Epidermal melanocyte (primary cell): ENCODE data around the gene STUM.
"Not testable (repeated sequence)": the region's sequence is repeated elsewhere in the genome, so short reads cannot be mapped to it uniquely, and the experiment has no call there.

Source experiments
- DNase-seq: peaks from one replicate; pipeline ENCODE4 v3.0.0; 2011; ENCODE audit warnings: low spot score; ENCODE audit not compliant: insufficient read length

The STUM gene

DNA sequence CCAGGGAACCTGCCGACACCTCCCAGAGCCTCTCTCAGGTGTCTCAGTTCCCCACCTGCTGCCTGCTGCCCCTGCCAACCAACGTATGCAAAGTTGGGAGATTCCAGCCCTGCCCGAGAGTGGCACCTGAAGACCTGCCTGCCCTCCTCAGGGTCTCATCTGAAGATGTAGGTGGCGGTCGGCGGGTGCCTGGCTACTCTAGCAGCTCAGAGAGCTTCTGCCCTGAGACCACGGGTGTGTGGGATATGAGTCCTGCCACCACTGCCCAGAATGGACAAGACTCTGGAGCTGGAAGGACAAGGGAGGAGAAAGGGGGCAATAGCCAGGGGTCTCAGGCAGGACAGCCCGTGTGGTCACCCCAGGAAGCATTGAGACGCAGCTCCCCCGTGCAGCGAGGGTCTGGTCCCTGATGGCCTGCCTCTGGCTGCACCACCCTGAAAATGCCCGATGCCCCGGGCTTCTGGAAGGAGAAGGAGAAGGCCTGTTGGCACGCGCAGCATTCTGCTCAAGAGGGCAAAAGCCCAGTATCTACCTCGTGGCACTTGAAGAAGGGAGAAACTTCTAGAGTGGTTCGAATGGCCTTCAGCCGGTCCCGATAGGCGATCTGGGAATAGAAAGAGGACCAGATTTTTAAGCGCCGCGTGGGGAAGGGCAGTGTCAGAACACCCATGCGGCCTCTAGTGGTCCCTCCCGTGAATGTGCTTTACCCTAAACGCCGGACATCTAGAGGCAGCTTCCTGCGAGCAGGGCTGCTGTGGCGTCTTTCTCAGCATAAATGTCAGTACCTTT, 88.8 kb downstream of the STUM start:
- no peak for DNase-seq

- DNase-seq = no peak
These were observed 89.5 kb downstream of the STUM start for GRCh38 chr1:226638001-226638601.

DNA sequence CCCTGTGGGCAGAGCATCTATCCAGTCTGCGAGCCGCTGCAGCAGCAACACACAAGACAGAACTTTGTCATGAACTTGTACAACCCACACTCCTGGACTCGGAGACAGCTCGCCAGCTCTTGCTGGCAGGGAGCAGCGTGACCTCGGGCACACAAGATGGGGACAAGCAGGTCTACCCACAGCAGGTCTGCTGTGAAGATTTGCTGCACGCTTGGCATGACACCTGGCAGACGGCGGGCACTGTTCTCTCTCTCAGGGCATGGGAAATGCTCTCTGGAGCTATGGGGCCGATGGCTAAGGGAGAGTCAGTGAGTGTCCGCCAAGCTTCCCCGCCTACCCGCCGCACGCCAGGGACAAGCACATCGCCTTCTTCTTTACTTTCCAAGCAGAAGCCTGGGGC, 90.0 kb downstream of the STUM start:
- DNase-seq = no peak

DNA sequence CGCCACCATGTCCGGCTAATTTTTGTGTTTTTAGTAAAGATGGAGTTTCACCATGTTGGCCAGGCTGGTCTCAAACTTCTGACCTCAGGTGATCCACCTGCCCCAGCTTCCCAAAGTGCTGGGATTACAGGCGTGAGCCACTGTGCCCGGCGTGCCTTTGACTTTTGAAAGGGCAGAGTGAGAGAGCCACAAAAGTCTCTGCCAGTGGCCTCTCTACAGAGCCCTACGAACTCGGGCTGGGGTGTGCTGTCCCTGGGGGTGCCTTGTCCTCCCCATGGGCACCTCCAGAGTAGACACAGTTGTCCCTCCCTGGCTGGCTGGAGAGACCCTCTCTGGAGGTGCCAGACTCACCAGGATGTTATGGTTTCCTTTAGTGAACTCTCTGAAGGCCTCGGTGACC, 90.6 kb downstream of the STUM start:
- DNase-seq = not testable (repeated sequence)

GRCh38 chr1:226639631-226640061, 91.1 kb downstream of the STUM start:
- no peak for DNase-seq

DNA sequence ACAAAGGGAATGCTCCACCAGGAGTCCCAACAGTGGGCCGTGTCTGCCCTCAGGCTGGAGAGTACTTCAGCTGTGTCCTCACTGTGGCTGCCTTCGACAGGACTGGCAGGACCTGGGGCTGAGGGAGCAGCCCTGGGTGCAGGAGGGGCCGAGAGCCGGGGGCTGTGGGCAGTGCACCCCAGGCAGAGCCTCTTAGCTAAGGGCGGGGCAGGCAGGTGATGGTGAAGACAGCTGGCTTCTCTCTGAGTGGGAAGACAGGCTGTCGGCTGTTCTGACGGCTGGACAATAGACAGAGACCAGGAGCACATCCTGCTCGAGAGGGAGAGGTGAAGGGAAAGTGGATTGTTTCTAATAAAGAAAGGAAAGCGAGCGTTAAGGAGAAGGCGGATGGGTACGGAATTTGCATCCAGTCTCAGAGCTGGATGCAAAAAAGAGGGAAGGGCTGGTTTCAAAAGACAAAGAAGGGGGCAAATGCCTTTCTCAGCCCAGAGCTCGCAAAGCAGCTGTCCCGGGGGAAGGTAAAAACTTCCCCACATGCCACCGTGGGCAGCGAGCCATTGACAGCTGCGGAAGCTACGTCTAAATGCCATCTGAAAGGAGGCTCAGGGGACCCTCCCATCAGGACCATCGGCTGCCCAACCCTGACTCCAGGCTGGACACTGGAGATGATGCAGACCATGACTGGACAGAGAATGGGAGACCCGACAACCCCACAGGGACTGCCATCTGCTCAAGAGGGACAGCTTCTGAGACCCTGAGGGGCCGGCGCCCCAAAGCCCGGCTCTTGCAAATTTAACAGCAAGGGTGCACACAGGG, 92.0 kb downstream of the STUM start:
- no peak for DNase-seq

DNA sequence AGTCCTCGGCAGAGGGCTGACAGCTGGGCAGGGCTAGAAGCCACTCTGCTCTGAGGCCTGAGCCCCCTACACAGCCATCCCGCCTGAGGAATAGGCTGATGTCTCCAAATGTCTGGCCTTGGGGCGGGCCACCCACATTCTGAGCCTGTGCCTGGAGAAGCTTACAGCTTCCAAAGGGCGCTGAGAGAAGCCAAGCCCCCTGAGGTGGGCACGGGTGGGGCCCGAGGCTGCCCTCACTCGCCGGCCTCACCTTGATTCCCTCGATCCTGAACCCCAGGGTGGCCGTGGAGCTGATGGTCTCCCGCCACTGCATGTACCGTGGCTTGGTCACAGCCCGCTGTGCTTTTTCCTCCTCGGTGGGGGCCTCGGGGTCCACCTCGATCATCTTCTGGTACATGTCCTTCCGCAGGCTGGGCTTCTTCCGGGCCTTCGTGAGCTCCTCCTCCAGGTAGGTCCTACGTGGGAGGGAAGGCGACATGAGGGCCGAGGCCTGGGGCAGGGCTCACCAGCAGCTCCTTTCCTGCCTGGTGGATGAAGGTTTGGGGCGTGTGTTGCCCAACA, 93.2 kb downstream of the STUM start:
- DNase-seq = no peak

DNA sequence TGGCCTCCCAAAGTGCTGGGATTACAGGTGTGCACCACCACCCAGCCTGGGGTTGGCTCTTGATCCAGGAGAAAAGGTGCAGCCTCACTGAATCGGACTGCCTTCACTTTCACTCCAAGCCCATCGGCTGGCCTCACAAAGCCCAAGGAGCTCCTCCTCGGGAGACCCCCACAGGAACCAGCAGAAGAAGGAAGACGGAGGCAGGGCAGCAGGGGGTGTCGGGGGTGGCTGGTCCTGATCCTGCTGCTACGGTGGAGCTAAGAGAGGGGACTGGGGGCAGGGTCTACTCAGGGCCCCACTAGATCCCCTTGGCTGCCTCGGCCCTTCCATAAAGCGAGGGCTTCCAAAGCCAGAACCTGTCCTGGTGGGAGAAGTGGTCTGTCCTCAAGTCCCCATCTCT, 93.9 kb downstream of the STUM start:
- DNase-seq = no peak

- no peak for DNase-seq
These were observed 94.6 kb downstream of the STUM start for GRCh38 chr1:226643177-226643576.

- DNase-seq = no peak
These were observed 95.3 kb downstream of the STUM start for GRCh38 chr1:226643611-226644540.

DNA sequence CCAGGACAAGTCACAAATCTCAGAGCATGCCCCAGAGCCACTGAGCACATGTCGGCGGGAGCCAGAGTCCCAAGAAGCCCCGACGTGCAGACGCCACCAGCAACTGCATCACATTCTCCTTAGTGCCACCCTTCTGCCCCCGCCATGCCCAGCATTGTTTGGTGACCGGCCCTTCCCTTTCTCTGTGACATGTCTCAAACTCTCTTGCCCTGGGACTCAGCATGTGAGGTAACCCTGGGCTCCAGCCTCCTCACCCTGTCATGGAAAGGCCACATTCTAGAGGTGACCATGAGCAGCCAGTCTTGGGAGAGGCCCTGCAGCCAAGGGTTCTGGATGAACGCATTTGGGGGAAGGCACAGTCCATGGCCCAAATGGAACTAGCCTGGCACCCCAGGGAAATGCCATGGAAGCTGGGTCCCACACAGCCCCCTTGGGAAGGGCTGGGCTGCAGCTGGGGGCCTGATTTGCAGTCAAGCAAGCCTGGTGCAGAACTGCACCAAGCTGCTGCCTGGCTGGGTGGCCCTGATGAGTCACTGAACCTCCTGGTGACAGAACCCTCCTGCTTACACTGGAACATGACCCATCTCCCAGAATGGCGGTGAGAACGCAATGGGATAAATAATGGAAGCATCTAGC, 96.1 kb downstream of the STUM start:
- DNase-seq = no peak

GRCh38 chr1:226645279-226645976, 96.9 kb downstream of the STUM start:
- DNase-seq = no peak

- no peak for DNase-seq
These were observed 97.7 kb downstream of the STUM start for GRCh38 chr1:226646026-226646869.

DNA sequence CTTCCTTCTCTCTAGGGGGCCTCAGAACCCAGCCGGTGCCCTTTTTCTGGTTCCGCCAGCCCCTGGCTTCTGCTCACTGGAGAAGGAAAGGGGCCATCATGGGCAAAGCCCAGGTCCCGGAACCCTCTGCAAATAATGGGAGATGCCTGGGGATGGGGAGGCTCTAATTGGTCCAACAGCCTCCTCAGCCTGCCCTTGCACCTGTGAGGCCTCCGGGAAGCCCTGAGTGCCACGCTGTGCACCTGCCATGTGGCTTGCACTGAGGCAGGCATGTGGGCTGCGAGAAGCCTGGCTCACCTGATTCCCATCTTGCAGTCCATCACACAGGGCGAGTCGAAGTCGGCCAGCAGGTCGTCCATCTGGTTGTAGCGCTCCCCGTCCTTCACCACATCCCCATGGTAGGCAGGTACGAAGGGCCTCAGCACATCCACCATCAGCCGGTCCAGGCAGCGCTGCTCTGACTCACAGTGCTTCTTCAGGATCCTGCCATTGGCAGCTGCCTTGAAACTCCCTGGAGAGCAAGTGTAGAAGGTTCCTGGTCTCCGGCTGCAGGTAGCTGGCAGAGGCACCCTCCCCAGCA, 98.4 kb downstream of the STUM start:
- no peak for DNase-seq

GRCh38 chr1:226647719-226648118, 99.2 kb downstream of the STUM start:
- DNase-seq = no peak

- DNase-seq = no peak
These were observed 99.9 kb downstream of the STUM start for GRCh38 chr1:226648421-226648820.

- no peak for DNase-seq
These were observed 100.7 kb downstream of the STUM start for GRCh38 chr1:226649244-226649643.

DNA sequence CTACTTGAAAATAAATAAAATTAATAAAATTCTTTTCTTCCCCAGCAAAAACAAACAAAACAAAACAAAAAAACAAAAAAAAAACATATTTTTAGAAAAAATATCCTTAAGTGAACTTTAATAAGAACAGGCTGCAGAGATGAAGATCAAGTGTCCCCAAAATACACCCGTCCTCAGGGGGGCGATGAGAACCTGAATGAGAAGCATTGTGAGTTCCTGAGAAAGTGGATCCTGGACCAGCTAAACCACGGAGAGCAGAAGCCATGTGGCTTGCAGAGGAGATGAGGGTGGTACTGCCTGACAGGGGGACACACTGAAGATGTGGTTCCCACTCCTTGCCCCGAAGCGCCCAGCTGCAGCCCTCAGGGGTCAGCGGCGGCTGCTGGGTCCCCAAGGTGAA, 101.2 kb downstream of the STUM start:
- DNase-seq = no peak
